Measurements from ENCODE around the gene RGS2. TPM values are rescaled to one million over a fixed set of nuclear protein-coding genes. Genes with fewer than 3 reads are reported as not detected.

RGS2 gene
- total and polyA plus RNA-seq, 7 donors, result 22.4 to 667 (median 366) TPM

DNA sequence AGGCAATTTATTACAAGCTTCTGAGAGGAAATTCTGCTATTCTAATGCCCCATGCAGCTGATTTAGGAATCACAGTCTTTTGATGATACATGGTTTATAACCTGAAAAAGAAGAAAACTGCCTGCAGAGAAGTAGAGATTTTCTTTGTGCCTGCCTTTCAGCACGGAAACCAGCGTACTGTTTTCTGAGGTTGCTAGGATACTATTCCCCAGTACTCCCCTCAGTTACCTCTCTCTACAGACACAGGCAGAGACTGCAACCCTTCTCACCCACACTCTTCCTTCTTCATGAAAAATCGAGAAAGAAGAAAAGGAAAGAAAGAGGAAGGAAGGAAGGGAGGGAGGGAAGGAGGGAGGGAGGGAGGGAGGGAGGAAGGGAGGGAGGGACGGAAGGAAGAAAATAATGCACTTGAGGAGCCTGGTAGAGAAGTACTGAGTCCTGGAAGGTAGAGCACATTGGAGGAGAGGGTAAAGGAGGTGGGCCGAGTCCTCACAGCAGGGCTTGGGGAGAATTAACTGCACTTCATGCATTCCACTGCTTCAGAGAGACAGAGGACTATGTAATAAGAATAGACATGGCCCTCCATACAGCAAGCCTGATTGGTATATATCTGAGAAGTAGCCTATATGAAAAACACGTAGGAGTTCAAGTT is 21.9 kb downstream of the RGS2 start:
- intact Hi-C loops (cut with DNase I), result loop anchor here (5.0 kb wide), 1 partner anchor 47 kb away; no protein-coding TSS in a partner anchor
- Histone ChIP-seq H3K27me3 (no peaks in the 10 kb centered on the region), H3K9me3 (no peaks in the 10 kb centered on the region), H3K4me1 (peaks cover 0 to 43% (median 31%) of the 10 kb centered on the region in 4 donors), H3K27ac (peak overlapping the region in 1 of 4 donors; percentile 36), H3K4me3 (no peak overlapping the region), H3K36me3 (no peaks in the 10 kb centered on the region)
- TF ChIP-seq EP300 (IDR thresholded peaks at IDR 0.05) (no peak), POLR2A (IDR thresholded peaks at IDR 0.05) (no peak), POLR2AphosphoS5 (IDR thresholded peaks at IDR 0.05) (no peak)
- TF ChIP-seq, protein P1, sequence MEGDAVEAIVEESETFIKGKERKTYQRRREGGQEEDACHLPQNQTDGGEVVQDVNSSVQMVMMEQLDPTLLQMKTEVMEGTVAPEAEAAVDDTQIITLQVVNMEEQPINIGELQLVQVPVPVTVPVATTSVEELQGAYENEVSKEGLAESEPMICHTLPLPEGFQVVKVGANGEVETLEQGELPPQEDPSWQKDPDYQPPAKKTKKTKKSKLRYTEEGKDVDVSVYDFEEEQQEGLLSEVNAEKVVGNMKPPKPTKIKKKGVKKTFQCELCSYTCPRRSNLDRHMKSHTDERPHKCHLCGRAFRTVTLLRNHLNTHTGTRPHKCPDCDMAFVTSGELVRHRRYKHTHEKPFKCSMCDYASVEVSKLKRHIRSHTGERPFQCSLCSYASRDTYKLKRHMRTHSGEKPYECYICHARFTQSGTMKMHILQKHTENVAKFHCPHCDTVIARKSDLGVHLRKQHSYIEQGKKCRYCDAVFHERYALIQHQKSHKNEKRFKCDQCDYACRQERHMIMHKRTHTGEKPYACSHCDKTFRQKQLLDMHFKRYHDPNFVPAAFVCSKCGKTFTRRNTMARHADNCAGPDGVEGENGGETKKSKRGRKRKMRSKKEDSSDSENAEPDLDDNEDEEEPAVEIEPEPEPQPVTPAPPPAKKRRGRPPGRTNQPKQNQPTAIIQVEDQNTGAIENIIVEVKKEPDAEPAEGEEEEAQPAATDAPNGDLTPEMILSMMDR (IDR thresholded peaks at IDR 0.05), result no peak
- 62 to 72% methylated on average over 6 of the region's 6 CpGs for WGBS, 2 donors
- DNase-seq, result no peak

DNA sequence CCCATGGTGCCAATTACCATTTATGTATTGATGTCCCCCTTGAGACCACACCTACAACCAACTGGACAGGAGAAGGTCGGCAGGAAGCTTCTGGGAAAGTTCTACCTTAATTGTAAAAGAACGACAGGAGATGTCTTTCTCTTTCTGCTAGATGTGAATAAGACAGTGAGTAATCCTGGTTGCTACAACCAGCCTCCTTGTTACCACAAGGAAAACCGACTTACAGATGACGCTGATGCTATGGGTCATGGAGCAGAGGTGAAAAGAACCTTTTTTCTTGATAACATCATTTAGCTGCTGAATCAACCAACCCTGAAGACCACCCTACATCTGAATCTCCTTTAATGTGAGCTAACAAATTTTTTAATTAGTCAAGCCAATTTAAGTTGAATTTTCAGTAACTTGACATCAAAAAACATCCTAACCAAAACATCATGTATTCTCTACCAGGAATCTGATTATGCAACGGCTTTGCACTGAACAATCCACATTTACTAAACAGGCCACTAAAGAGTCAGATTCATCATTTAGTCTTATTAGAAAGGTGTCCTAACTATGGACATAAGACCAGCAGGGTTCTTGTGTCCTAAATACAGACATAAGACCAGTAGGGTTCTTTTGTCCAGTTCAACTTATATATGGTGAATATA is 23.0 kb downstream of the RGS2 start:
- 90 to 91% methylated on average over 5 of the region's 5 CpGs for WGBS, 2 donors
- H3K36me3 ChIP-seq, result no peaks in the 10 kb centered on the region
- intact Hi-C loops (cut with DNase I), result loop anchor here (5.0 kb wide), 1 partner anchor 45 kb away; no protein-coding TSS in a partner anchor
- H3K4me3 ChIP-seq, result no peak overlapping the region
- DNase-seq, result no peak
- no peak overlapping the region for H3K27ac ChIP-seq
- H3K27me3 ChIP-seq, result no peaks in the 10 kb centered on the region
- peaks cover 0 to 43% (median 31%) of the 10 kb centered on the region in 4 donors for H3K4me1 ChIP-seq
- TF ChIP-seq POLR2AphosphoS5 (IDR thresholded peaks at IDR 0.05) (no peak), POLR2A (IDR thresholded peaks at IDR 0.05) (no peak), EP300 (IDR thresholded peaks at IDR 0.05) (no peak)
- TF ChIP-seq, protein P1 (IDR thresholded peaks at IDR 0.05), result no peak
- no peaks in the 10 kb centered on the region for H3K9me3 ChIP-seq

DNA sequence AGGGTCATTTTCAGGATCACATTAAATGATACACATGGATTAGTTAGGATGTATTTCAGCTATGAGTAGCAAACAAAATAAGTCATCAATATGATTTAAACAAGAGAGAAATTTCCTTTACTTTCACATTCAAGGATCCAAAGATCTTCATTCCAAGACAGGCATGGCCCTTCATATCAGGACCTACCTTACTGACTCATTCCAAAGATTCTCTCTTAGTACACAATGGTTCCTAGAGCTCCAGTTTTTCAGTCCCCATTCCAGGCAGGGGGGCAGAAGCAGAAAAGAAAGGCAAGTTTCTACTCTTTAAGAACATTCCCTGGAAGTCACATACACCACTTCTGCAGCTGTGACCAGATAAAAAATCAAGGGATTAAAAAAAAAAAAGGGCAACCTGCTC is 23.7 kb downstream of the RGS2 start:
- Histone ChIP-seq H3K4me3 (no peak overlapping the region), H3K9me3 (no peaks in the 10 kb centered on the region), H3K27ac (no peak overlapping the region), H3K4me1 (peaks cover 0 to 39% (median 31%) of the 10 kb centered on the region in 4 donors), H3K27me3 (no peaks in the 10 kb centered on the region), H3K36me3 (no peaks in the 10 kb centered on the region)
- TF ChIP-seq, protein P1 (IDR thresholded peaks at IDR 0.05), result no peak
- TF ChIP-seq EP300 (IDR thresholded peaks at IDR 0.05), result no peak
- no peak for TF ChIP-seq POLR2AphosphoS5 (IDR thresholded peaks at IDR 0.05)
- TF ChIP-seq POLR2A (IDR thresholded peaks at IDR 0.05), result no peak
- intact Hi-C loops (cut with DNase I), result loop anchor here (5.0 kb wide), 1 partner anchor 45 kb away; no protein-coding TSS in a partner anchor
- DNase-seq, result no peak

DNA sequence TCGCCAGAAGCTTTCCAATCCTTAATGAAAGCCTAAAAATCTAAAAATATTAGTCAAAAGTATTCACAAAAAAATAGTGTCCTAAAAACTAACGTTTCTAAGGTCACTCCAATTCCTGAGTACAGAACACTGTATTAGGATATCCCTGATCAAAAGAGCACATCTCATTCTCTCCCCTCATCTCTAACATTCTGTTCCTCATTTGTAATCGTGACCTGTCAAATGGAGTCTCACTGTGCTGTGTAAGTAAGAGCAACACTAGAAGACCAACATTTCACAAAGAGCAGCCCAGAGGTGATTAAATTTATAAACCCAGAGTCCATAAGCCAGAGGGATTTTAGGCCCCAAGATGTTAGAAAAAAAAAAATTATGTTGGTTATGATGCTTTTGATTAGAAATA is 26.3 kb downstream of the RGS2 start:
- intact Hi-C loops (cut with DNase I), result no loop called here
- no peak for TF ChIP-seq POLR2A (IDR thresholded peaks at IDR 0.05)
- no peak for TF ChIP-seq EP300 (IDR thresholded peaks at IDR 0.05)
- TF ChIP-seq, protein P1 (IDR thresholded peaks at IDR 0.05), result no peak
- no peak for TF ChIP-seq POLR2AphosphoS5 (IDR thresholded peaks at IDR 0.05)
- Histone ChIP-seq H3K36me3 (no peaks in the 10 kb centered on the region), H3K4me3 (no peak overlapping the region), H3K4me1 (peaks cover 0 to 39% (median 31%) of the 10 kb centered on the region in 4 donors), H3K9me3 (no peaks in the 10 kb centered on the region), H3K27me3 (no peaks in the 10 kb centered on the region), H3K27ac (peak overlapping the region; percentile 25 to 75 (median 50))
- WGBS, 2 donors, result 76 to 81% methylated on average over 3 of the region's 3 CpGs
- no peak for DNase-seq

All from sigmoid colon (tissue), 7 donors.